Dedifferentiated amniotic fluid mesenchymal stem cell (primary cell): ENCODE results near the gene MTX3.

ENCODE experiments used
- DNase-seq: peaks from one replicate; pipeline ENCODE4 v3.0.0-alpha.2; 2016; ENCODE audit errors: extremely low spot score

MTX3 gene, protein sequence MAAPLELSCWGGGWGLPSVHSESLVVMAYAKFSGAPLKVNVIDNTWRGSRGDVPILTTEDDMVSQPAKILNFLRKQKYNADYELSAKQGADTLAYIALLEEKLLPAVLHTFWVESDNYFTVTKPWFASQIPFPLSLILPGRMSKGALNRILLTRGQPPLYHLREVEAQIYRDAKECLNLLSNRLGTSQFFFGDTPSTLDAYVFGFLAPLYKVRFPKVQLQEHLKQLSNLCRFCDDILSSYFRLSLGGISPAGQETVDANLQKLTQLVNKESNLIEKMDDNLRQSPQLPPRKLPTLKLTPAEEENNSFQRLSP

DNA sequence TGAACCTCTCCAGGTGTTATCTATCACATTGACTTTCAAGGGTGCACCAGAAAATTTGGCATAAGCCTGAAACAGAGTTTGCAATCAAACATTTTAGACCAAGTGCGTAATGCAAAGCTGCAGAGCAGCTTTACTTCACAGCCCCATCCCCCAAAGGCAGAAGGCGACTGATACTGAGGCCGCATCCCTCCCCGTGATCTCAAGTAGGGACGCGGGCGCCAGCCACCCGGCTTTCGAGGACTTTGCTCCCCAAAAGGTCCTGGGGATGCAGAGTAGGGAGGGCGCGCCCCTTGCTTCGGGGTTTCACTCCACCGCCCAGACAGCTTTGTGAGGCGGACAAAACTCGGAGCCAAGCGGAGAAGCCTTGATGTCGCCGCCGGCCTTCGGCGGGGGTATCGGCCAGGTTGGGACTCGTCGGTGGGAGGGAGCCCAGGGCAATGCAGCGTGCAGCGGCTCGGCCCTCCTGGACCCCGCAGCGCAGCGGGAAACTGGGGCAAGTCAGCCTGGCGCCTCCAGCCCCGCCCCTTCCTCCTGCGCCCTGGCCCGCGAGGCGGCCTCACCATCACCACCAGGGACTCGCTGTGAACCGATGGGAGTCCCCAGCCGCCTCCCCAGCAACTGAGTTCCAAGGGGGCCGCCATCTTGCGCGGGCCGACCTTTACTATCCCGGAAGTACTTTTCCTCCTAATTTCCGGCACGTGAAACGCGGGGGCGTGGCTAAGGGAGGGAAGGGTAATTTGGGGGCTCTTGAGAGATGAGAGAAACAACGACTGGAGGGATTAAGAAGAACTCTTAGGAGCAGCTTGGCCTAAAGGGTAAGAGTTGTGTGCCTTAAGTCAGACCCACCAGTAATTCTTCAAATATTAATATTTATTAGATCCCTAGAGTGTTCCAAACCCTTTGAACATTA, at the start of gene MTX3:
Gene MTX3 (minus strand): TSS at position 665 of the 910 bp plus-strand sequence. CDS start 24 bp downstream, at position 641.
- peak; percentile 83 for DNase-seq

DNA sequence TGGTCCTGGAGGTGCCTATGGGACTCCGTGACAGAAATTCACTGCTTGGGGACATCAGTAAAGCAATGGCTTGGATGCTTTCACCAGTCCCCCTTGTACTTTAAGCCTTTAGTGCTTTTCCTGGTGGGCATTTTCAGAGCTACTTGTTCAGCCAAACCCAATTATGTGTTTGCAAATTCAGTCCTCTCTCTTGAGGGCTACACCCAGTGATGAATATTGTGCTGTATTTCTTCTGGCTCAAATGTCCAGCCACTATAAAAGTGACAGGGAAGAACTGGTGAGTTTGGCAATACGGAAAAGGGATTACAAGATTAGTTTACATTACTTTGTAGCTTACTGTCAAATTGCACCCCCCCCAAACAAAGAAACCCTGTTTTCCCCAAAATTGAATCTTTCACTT, 48.6 kb upstream of the MTX3 start:
- DNase-seq, result no peak

DNA sequence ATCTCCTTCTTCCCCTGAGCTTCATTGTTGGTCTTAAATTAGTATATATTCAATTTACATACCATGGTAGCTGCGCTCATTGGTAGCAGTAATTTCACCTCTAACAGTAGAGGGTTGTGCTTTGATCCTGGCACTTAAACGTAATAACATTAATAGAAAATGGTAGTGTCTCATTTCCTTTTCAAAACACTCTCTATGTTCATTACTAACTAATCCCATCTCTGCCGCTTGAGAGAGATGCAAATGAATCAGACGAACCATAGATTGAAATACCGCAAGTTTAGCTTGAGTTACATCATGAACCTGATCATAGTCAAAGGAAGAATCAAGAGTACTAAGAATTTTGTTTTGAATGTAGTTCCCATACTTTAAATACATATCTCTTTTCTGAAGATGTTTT, 46.3 kb upstream of the MTX3 start:
- DNase-seq, result no peak

DNA sequence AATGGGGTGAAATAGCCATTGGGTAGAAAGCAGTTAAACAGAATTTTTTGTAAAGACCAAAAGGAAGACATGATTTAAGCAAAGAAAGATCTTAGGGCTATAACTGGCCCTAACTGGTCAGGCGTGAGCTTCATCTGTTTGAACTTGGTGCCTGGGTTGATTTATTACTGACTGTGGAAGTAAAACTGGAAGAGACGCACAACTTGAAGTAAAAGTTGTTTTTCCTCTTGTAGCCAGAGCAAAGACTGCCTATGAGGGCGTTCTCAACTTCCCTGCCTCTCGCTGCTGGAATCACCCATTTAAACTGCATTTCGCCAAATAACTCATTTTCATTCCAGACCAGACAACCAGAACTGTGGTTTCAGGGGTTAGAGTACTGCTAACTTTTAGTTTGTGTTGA, 45.6 kb upstream of the MTX3 start:
- DNase-seq, result no peak

DNA sequence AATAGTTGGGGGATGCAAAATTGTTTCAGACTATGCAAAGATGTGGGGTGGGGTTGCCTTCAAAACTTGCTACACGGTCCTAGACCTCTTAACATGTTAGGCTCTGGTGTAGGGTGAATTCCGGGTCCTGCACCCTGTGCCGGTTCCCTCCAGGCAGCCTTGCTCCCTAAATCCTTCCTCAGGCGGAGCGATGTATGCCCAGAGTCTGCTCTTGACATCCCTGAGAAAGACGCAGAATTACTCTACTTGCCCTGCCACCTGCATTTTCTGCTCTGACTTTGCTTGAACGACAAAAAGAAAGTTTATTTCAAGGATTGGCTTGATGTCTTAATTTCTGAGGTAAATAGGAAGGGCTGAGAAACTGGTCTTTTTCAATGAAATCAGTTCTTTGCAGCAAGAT, 44.8 kb upstream of the MTX3 start:
- no peak for DNase-seq

DNA sequence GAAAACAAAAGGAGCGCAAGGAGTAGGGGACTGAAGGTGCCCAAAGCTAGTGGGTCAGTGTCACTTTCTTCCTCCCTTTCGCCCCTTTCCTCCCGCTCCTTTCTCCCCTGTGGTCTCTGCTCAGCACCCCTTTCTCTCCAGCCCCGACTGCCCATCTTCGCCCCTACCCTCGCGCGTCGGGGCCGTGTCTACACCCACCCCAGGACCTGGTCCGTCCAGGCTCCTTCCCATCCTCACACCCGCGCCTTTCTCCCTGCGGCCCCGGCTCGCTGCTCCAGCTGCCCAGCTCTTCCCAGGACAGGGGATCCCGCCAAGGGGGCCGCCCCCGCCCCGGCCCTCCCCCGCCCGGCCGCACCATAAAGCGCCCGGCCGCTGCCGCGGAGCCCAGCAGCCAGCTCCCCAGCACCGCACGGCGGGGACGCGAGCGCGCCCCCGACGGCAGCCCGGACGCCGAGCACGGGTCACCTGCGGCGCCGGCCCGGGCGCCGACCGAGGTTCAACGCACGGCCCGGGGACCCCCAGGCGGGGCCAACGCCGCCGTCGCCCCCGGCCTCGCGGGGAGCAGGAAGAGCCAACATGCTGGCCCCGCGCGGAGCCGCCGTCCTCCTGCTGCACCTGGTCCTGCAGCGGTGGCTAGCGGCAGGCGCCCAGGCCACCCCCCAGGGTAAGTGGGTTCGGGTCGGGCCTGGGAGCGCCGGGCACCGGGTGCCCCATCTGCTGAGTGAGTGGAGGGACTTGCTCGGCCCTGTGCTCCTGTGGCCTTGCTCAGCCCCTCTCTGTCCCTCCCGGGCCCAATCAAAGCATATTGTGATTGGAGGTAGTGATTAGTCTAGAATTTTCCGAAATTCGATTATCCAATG, 44.1 kb upstream of the MTX3 start, which contains the start of gene THBS4:
Gene THBS4 (plus strand): TSS at position 387 of the 860 bp plus-strand sequence. CDS start 190 bp downstream, at position 577.
- no peak for DNase-seq

DNA sequence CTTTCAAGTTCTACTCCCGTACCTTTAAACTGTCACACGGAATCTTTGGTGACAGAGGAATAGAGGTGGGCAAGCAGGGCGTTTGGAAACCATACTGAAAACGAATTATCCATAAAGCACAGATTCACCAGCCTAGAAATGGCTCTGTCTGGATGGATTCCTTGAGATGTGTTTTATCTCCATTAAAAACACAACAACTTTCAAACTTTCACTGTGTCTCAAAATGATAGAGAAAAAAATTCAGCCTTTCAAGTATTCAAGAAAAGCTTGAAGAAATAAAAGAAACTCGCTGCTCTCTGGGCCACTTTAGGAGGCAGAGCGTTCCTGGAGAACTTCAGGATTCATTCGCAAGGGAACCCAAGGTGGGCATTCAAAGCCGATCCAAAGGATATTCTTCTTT, 43.5 kb upstream of the MTX3 start:
- no peak for DNase-seq

DNA sequence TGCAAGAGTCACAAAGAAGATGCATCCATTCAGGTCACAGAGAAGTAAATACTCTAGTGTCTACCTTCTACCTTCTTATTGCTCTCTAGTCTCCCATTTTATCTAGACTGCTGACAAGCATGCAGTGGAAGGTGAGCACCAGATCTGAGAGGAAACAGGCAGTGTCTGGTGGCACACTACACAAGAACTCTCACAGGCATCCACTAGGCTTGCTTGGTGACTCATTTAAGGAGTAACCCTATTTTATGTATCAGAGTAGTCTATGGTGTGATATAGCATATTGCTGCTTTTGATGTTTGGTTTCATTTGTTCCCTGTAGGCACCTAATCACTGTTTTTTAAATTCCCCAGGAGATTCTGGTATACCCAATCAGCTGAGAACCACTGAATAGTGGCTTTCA, 42.5 kb upstream of the MTX3 start:
- DNase-seq, result no peak

DNA sequence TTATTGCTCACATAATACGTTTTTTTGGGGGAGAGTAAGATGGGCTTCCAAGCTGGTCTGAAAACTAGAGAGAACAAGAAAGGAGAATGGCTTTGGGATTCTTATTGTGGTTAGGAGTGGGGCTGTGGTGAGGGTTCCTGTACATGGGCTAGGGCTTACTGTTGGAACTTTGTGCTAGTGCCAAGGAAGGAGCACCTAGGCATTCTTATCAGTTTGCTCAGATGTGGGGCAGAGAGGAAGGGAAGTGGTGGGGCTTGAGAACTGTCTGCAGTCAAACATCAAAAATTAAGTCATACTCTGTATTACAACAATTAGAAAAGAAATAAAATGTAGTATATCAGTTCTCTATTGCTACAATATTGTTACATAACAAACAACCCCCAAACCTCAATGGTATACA, 40.0 kb upstream of the MTX3 start:
- no peak for DNase-seq

DNA sequence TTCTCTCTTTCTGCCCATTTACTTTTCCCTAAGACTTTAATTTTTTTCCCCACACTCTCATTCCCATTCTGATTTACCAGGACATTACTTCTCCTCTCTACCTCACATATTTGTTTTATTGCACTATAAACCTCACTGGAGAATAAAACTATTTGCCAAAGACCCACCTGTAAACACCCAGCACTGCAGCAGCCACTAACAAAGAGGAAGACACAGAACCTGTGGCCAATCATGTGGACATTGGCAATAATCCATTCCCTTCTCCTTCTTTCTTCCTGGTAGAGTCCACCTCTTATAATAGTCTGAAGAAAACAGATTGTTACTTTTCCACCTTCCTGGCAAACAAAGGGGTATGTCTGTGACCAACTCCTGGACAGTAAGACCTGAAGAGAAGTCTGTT, 35.8 kb upstream of the MTX3 start:
- DNase-seq, result no peak

DNA sequence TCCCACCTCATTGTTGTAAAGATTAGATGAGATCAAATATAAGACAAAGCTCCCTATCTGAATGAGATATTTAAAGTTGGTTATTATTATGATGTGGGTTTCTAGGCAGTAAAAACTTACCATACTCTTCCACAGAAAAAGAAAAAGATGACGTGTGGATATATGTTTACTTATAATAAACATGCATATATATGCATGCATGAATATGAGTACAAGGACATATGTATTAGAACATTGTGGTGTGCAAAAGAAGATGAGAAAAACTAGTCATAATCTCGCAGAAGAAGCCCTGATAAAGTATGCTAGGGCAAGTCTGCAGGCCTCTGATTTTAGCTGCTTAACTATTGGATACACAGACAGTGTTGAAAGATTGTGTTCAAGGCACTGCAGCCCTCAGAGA, 34.0 kb upstream of the MTX3 start:
- DNase-seq, result no peak

DNA sequence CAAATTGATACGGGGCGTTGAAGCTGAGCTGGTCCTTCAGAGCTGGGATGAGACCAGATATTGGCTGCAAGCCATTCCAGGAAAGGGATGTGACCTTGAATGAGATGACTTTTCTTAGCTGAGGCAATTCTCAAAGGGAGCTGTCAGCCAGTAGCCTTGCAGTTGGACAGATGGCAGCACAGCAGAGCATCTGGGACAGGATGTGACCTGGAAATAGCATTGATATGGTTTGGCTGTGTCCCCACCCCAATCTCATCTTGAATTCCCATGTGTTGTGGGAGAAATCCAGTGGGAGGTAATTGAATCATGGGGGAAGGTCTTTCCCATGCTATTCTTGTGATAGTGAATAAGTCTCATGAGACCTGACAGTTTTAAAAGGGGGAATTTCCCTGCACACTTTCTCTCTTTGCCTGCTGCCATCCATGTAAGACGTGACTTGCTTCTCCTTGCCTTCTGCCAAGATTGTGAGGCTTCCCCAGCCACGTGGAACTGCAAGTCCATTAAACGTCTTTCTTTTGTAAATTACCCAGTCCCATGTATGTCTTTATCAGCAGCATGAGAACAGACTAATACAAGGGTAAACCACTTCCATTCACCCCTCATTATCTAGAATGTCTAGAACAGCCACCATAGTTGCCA, 19.8 kb upstream of the MTX3 start:
- no peak for DNase-seq

DNA sequence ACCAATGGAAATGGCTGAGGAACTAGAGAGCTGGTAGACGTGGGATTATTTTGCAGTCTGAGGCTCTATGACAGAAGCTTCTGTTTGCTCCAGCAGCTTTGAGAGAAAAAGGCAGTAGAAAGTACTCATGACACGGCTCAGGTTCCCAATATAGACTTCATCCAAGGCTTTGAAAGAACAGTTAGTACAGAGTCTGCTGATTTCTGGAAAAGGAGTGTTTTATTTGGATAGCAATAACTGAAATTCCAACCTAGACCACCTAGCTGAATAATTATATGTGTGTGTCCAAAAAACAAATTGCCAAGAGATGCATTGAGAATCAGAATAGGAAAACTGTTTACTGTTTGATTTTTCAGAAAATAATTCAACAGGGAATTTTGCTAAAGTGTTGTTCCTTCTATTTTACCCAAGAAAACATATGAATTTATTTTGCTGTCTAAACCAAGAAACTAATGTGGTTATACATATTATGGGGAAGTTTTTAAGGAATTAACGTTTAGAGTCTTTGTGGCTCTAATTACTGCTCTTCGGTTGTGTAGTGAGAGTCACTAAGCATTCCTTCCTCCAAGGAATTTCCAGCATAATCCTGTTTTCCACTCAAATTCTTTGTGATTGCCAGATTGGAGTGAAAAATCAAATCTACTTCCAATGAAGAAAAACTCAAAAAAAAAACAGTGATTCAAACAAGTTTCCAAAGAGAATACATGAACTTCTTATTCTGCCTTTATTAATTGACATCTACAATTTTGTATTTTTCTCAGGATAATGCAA, 18.1 kb upstream of the MTX3 start:
- DNase-seq, result no peak

DNA sequence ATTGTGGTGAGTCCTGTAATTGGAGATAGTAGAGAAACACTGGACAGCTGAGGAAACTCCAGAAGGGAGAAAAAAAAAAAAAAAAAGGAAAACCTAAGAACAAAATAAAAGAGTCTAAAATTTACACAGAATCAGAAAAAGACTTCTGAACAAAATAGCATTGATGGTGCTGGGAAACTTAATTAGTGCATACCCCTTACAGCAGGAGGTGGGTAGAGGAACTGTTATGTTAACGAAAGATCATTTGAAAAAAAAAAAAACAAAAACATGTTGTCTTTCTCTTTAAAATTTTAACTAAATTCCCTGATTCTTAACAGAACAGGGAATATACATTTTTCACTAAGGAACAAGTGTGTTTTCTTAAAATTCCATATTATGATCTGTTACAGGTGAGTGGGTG, 11.6 kb upstream of the MTX3 start:
- no peak for DNase-seq

DNA sequence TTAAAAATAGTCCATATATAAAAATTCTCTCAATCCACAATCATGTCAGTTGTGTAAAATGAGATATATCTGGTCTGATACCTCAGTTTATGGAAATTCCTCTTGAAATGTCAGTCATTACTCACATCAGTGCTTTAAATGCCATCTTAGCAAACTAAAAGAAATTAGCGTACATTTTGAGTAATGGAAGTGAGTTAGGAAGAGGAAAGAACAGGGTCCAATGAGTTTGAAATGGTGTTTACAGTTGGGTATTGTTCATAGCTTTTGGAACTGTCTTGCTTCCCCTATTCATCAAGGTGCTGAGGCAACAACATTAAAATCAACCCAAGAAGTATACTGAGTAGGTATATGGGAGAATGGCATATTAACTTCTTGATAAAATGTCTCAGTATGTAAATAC, 8.7 kb upstream of the MTX3 start:
- no peak for DNase-seq

DNA sequence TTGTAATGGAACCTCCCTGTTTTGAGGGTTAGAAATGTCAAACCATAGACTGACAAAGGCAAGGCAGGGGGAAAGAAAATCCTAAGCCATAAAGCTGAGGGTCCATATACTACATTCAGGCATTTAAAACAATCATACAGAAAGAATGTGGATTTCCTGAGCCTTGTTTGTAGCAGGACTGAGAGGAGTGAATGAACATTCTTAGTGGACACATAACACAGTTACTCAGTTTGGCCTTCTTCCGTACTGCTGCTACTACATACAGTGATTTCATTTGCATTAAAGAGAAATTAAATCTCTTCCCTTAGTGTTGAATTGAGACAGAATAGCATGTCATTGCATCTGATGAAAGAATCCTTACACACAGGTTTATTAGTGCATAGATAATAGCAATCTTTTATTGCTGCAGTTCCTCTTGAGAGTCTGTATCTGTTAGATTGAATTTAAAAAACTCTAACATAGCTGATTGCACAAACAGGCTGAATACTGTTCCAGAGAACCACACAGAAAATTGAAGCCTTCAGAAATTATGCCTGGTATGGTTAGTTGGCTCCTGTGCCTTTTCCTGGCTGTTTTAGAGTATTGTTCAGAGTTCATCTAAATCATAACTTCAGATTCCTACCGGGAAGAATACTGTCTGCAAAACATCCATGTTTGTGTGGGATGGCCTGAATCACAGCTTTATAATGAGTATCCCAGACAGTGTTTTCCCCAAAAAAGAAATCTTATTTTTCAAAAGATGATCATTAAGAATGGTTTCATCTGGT, 2.0 kb upstream of the MTX3 start:
- DNase-seq, result no peak

DNA sequence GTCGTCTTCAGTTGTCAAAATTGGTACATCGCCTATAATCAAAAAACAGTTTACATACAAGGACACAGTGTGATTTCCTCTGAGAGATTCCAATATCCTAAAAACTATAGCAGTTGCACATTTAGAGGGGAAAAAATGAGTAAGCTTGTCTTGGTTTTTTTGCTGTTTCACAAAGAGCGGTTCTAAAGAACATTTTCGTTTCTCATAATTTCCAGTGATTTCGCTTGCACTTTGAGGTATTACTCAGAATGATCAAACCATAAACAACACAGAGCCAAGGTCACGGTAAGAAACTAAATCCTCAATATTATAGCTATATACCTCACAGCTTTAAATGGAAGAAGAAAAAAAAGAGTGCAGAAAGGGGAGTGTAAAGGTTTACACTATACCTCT, 861 bp downstream of the MTX3 start:
- DNase-seq, result peak; percentile 21

DNA sequence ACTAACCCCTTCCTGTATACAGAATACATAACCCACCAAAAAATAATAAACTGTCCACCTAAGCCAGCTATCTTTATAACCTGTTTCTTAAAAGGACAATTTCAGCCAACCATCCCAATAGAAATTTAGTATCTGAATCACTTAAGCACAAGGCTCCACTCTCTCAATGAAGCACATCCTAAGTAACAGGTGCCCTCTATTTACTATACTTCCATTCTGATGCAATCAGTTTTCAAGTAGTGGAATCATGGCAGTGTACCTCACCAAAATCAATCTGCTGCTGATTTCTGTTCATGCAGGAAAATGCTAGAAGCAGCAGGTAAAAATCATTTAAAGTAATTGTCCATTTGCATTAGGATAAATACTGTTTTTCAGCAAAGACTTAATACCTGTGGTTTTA, 4.8 kb downstream of the MTX3 start:
- DNase-seq, result no peak

DNA sequence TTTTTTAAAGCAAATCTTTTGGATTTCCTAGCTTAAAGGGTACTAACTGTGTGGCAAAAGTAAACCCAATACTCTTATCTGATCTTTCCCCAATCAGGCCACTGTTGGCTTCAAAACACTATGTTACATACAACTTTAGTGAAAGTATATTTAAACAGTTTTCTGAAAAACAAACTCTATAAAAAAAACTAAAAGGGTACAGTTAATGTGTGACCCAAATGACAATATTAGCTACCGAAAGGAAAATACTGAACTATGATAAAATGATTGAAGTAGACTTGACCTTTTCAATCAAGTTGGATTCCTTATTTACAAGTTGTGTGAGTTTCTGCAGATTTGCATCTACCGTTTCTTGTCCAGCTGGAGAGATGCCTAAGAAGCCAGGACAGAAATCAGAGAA, 5.8 kb downstream of the MTX3 start:
- DNase-seq, result no peak

DNA sequence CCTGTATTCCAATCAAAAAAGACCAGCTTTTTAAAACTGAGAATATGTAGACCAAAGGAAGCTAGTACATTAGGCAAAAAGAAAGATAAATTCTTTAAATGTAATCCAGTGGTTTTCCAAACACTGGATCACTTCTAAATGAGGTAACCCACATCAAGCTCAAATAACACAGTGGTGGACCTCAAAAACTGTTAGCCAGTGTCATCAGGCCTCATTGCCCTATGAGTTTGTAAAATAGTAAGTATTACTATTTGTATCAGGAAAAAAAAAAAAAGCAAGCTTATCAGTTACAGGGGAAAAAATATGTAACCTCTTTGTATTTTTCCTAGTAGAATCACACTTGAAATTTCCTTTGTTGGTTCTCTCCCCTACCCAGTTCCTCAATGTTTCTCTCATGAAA, 6.7 kb downstream of the MTX3 start:
- DNase-seq, result no peak
